GM04503 (cell line): ENCODE data around the gene CTRB1.
"Not testable (repeated sequence)": the region's sequence is repeated elsewhere in the genome, so short reads cannot be mapped to it uniquely, and the experiment has no call there.

Experiments used
- DNase-seq: peaks from one replicate; pipeline ENCODE4 v3.0.0-alpha.2; 2012; ENCODE audit warnings: low read depth

Gene CTRB1

DNA sequence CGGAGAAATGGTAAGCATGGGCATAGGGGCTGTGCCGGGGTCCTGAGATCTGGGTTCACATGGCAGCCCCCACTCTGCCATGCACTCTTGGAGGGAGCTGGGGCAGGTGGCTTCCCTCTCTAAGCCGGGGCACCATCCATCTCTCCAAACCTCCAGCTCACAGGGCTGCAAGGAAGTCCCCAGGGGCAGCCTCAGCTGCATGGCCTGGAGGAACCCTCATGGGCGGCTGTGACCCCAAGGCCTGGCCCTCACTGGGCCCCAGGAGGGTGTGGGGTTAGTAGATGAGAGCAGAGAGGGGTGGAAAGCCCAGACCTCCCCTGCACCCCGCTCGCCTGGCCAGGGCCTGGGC, 14.4 kb upstream of the CTRB1 start:
- no peak for DNase-seq

- not testable (repeated sequence) for DNase-seq
Observed at GRCh38 chr16:75204905-75205304, 13.9 kb upstream of the CTRB1 start.

GRCh38 chr16:75205438-75205837, 13.3 kb upstream of the CTRB1 start:
- DNase-seq, result not testable (repeated sequence)

- not testable (repeated sequence) for DNase-seq
Observed at GRCh38 chr16:75205961-75206748, 12.6 kb upstream of the CTRB1 start.

GRCh38 chr16:75206749-75207451, 11.9 kb upstream of the CTRB1 start, which contains the start of gene CTRB2:
Gene CTRB2 (minus strand): TSS chr16:75207161. CDS start chr16:75207141, 20 bp downstream.
- no peak for DNase-seq

- DNase-seq, result no peak
Observed at GRCh38 chr16:75207831-75208230, 11.0 kb upstream of the CTRB1 start.

DNA sequence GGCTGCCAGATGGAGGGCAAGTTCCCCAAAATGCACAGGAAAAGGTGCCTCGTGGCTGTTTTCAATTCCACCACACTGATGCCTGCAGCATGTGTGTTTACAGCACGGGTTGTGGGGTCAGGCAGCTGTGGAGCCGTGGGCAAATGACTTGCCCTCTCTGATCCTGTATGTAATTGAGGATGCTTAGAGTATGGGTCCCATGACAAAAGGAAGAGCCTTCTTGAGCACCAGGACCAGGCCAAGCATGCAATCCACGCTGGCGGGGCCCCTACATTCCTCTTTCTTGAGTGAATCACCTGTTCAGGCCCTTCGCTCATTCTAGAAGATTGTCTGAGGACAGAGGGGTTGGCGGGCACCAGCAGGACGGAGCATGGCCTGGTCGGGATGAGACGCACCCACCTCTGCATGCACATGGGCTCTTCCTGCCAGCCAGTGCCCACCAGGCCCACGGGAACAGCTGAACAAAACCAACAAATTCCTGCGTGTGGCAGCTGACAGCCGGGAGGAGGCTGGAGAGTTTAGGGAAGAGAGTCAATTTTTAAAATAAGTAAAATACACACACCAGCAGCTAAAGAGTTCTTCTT, 10.5 kb upstream of the CTRB1 start:
- DNase-seq, result no peak

DNA sequence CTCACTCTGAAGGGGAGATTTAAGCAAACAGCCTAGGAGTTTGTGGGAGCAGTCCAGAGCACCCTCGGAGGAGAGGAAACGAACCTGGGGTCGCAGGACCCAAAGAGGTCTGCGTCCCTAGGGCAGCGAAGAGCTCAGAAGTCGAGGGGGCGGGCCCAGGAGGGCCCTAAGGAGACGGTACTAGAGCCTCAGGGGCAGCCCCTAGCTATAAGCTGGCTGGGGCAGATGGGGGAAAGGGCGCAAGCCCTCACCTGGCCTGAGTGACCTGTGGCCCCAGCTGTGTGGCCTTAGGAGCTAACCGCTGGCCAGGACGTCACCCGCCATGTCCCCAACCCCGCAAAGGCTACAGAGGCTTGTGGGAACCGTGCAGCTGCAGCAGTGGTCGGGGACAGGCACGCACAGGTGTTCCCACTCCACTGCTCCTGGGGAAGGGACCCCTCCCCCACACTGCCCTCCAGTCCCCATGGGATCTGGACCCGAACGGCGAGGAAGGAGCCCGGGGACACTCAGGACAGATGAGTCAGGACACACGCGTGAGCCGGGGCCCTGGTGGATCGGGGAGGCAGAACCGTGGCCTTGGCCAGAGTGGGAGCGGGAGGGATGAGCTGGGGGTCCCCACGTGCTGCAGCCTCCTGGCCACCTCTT, 9.8 kb upstream of the CTRB1 start:
- DNase-seq, result no peak

- DNase-seq, result not testable (repeated sequence)
Observed at GRCh38 chr16:75209514-75209913, 9.3 kb upstream of the CTRB1 start.

- no peak for DNase-seq
Observed at GRCh38 chr16:75209944-75210343, 8.8 kb upstream of the CTRB1 start.

DNA sequence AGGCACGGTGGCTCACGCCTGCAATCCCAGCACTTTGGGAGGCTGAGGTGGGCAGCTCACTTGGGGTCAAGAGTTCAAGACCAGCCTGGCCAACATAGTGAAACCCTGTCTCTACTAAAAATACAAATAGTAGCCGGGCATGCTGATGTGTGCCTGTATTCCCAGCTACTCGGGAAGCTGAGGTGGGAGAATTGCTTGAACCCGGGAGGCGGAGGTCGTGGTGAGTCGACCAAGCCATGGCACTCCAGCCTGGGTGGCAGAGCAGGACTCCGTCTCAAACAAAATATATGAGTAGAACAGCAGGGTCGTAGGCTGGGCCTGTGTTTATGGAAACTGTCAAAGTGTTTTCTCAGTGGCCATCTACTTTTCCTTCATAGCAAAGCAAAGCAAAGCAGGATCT, 7.5 kb upstream of the CTRB1 start:
- DNase-seq, result not testable (repeated sequence)

GRCh38 chr16:75216127-75216526, 2.7 kb upstream of the CTRB1 start:
- DNase-seq, result no peak

DNA sequence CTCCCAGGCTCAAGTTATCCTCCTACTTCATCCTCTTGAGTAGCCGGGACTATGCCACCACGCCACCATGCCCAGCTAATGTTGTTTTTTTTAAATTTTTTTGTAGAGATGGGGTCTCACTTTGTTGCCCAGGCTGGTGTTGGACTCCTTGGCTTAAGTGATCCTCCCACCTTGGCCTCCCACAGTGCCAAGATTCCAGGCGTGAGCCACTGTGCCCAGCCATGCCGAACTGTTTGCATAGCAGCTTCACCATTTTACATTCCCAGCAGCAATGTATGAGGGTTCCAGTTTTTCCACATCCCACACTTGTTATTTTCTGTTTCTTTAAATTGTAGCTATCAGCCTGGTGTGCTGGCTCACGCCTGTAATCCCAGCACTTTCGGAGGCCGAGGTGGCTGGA, 2.2 kb upstream of the CTRB1 start:
- DNase-seq, result no peak

DNA sequence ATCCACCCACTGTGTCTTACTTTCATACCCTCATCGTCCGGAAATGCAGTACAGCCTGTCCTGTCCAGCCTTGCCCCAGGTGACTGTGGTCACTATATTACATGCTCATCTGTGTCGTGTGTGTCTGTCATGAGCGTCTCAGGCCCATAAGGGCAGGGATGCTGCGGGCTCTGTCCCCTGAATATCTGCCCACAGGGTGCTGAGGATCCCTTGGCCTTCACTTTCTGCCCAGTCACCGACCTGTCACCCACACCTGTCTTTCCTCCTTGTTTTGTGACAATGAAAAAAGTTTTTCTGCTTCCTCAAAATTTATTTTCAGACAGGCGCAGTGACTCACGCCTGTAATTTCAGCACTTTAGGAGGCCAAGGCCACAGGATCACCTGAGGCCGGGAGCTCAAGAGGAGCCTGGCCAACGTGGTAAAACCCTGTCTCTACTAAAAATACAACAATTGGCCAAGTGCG, 1.4 kb upstream of the CTRB1 start:
- DNase-seq, result no peak

- no peak for DNase-seq
Observed at GRCh38 chr16:75219088-75219487, 300 bp downstream of the CTRB1 start.

DNA sequence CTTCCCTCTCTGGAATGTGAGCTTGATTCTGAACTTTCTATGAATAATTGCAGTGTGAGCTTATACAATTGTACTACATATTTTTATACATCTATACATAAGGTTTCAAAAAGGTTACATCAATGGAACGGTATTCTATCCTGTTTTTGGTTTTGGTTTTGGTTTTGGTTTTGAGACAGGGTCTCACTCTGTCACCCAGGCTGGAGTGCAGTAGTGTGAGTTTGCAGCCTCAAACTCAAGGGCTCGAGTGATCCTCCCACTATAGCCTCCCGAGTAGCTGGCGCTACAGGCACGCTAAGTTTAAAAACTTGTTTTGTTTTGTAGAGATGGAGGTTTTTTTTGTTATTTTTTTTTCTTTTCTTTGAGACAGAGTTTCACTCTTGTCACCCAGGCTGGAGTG, 1.1 kb downstream of the CTRB1 start:
- no peak for DNase-seq

- DNase-seq, result no peak
Observed at GRCh38 chr16:75222271-75222783, 3.5 kb downstream of the CTRB1 start.

DNA sequence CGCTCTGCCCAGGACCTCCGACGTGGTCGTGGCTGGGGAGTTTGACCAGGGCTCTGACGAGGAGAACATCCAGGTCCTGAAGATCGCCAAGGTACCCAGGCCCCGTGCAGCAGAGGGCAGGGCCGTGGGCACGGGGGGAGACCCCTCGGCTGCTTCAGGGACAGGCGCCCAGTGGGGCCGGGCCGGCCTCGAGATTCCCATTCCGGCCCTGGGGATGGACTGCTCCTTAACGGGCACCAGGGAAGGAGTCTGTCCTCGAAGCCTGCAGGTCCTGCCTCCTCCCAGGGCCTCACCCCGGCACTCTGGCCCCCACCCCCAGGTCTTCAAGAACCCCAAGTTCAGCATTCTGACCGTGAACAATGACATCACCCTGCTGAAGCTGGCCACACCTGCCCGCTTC, 4.3 kb downstream of the CTRB1 start:
- not testable (repeated sequence) for DNase-seq

GRCh38 chr16:75224306-75225082, 5.7 kb downstream of the CTRB1 start:
- no peak for DNase-seq

DNA sequence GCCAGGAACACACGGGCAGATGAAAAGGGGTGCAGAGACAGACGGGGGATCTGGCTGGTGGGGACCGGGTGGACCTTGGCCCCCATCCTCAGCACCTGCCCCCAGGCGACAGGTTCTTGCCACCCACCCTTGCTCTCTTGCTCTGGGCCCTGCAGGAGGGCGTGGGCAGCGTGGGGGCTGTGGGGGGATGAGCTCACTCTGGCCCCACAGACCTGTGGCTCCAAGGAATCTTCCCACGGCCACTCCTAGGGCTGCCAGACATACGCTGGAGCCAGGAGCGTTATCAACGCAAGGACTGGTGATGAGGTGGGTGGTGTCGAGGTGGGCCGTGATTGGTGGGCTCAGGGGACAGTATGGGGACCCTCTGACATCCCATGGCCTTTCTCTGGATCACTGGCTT, 6.3 kb downstream of the CTRB1 start:
- DNase-seq, result no peak

- no peak for DNase-seq
Observed at GRCh38 chr16:75225678-75226515, 7.1 kb downstream of the CTRB1 start.
